HFFc6 (cell line): ENCODE results near the gene FIGNL2. TPM values are rescaled to one million over a fixed set of nuclear protein-coding genes. Genes with fewer than 3 reads are reported as not detected.

Experiments used
- DNase-seq: peaks from one replicate; pipeline ENCODE4 v3.0.0-alpha.2; 2018
- H3K27ac Mint-ChIP-seq: 2 replicates; pipeline ENCODE4 v1.8.0; 2020; ENCODE audit warnings: mild to moderate bottlenecking, mixed read lengths
- H3K27me3 Mint-ChIP-seq: 2 replicates; pipeline ENCODE4 v1.8.0; 2021; ENCODE audit warnings: mild to moderate bottlenecking, moderate library complexity, mixed read lengths; ENCODE audit not compliant: insufficient read depth
- H3K36me3 Mint-ChIP-seq: 2 replicates; pipeline ENCODE4 v1.8.0; 2021; ENCODE audit warnings: low read depth, mixed read lengths
- H3K4me1 Mint-ChIP-seq: 2 replicates; pipeline ENCODE4 v1.8.0; 2020; ENCODE audit warnings: low read depth, mixed read lengths
- H3K4me3 Mint-ChIP-seq: 2 replicates; pipeline ENCODE4 v1.8.0; 2020; ENCODE audit warnings: mild to moderate bottlenecking, moderate library complexity, mixed read lengths
- H3K9me3 Mint-ChIP-seq: 2 replicates; pipeline ENCODE4 v1.8.0; 2020; ENCODE audit warnings: mild to moderate bottlenecking, mixed read lengths
- CTCF ChIP-seq: fragments of 200-600 bp; sonication (generic); IDR thresholded peaks from 2 replicates; pipeline ENCODE4 v1.5.0; 2021; ENCODE audit warnings: antibody characterized with exemption, mild to moderate bottlenecking
- total RNA-seq, 6 experiments: library from RNA; stranded (reverse); fragmentation: NEBNext Ultra II Directional; extraction: Animal tissue kit (Norgen Biotek cat#: 25700); gene quantifications; 2 replicates in 1 of 6; 3 replicates in 5 of 6; pipeline ENCODE4 v1.2.3, GENCODE V29; 2021

FIGNL2 gene
- total RNA-seq, 6 experiments from 2014 or later = not detected

GRCh38 chr12:51838762-51839161, 9.8 kb downstream of the FIGNL2 start:
- Mint-ChIP-seq H3K4me1 (no peaks in the 10 kb centered on the region), H3K36me3 (no peaks in the 10 kb centered on the region), H3K27ac (no peak overlapping the region), H3K27me3 (peaks cover 53% of the 10 kb centered on the region), H3K9me3 (no peaks in the 10 kb centered on the region), H3K4me3 (no peak overlapping the region)
- no peak for TF ChIP-seq CTCF
- DNase-seq = no peak

- Mint-ChIP-seq H3K27me3 (peaks cover 57% of the 10 kb centered on the region), H3K27ac (no peak overlapping the region), H3K9me3 (no peaks in the 10 kb centered on the region), H3K4me1 (no peaks in the 10 kb centered on the region), H3K36me3 (no peaks in the 10 kb centered on the region), H3K4me3 (no peak overlapping the region)
- DNase-seq = no peak
- no peak for TF ChIP-seq CTCF
Observed at GRCh38 chr12:51838036-51838435, 10.5 kb downstream of the FIGNL2 start.

- no peaks in the 10 kb centered on the region for H3K9me3 Mint-ChIP-seq
- no peak for DNase-seq
- no peaks in the 10 kb centered on the region for H3K4me1 Mint-ChIP-seq
- no peaks in the 10 kb centered on the region for H3K36me3 Mint-ChIP-seq
- no peak for TF ChIP-seq CTCF
- H3K4me3 Mint-ChIP-seq = no peak overlapping the region
- H3K27ac Mint-ChIP-seq = no peak overlapping the region
- peaks cover 55% of the 10 kb centered on the region for H3K27me3 Mint-ChIP-seq
Observed at GRCh38 chr12:51837286-51837685, 11.2 kb downstream of the FIGNL2 start.

- TF ChIP-seq CTCF = no peak
- no peak for DNase-seq
- Mint-ChIP-seq H3K27me3 (peaks cover 50% of the 10 kb centered on the region), H3K36me3 (no peaks in the 10 kb centered on the region), H3K4me1 (no peaks in the 10 kb centered on the region), H3K27ac (no peak overlapping the region), H3K9me3 (no peaks in the 10 kb centered on the region), H3K4me3 (no peak overlapping the region)
Observed at GRCh38 chr12:51836827-51837173, 11.7 kb downstream of the FIGNL2 start.

- H3K27ac Mint-ChIP-seq = no peak overlapping the region
- peaks cover 50% of the 10 kb centered on the region for H3K27me3 Mint-ChIP-seq
- no peaks in the 10 kb centered on the region for H3K9me3 Mint-ChIP-seq
- no peaks in the 10 kb centered on the region for H3K4me1 Mint-ChIP-seq
- no peak for DNase-seq
- no peaks in the 10 kb centered on the region for H3K36me3 Mint-ChIP-seq
- no peak for TF ChIP-seq CTCF
- H3K4me3 Mint-ChIP-seq = no peak overlapping the region
Observed at GRCh38 chr12:51836041-51836826, 12.3 kb downstream of the FIGNL2 start.

GRCh38 chr12:51834411-51834810, 14.1 kb downstream of the FIGNL2 start:
- DNase-seq = no peak
- Mint-ChIP-seq H3K4me3 (no peak overlapping the region), H3K9me3 (no peaks in the 10 kb centered on the region), H3K36me3 (no peaks in the 10 kb centered on the region), H3K27me3 (peaks cover 50% of the 10 kb centered on the region), H3K27ac (no peak overlapping the region), H3K4me1 (no peaks in the 10 kb centered on the region)
- TF ChIP-seq CTCF = no peak
